SK-N-SH (cell line): ENCODE data around the gene DNAH10. TPM values are rescaled to one million over a fixed set of nuclear protein-coding genes. Genes with fewer than 3 reads are reported as not detected.

Experiments
- CTCF ChIA-PET: fragments of 300-600, 350-600 bp; formaldehyde crosslinking; extraction: SDS; loops from one replicate; lab custom pipeline; 2021; lab: Yijun Ruan, JAX
- POLR2A ChIA-PET: fragments of 350-600 bp; sonication (Branson Sonifier 250); formaldehyde crosslinking; extraction: SDS; loops from one replicate; lab custom pipeline; 2020; ENCODE audit warnings: antibody characterized with exemption, inconsistent platforms; lab: Yijun Ruan, JAX
- DNase-seq: peaks from one replicate; pipeline ENCODE4 v3.0.0; 2012
- H2AFZ ChIP-seq: fragments of 200-600 bp; sonication (generic); 2 replicates; pipeline ENCODE4 v1.8.1; 2016; ENCODE audit warnings: antibody characterized with exemption, mild to moderate bottlenecking, low read depth
- H3F3A ChIP-seq: fragments of 200-600 bp; sonication (generic); replicated peaks from 2 replicates; pipeline ENCODE3; 2016; ENCODE audit warnings: antibody characterized with exemption, mild to moderate bottlenecking; ENCODE audit not compliant: insufficient read depth
- H3K27ac ChIP-seq, 2 experiments: fragments of 200-500 bp in 1 of 2; fragments of 200-600 bp in 1 of 2; sonication (Bioruptor generic) in 1 of 2; sonication (generic), shearing (Covaris generic) in 1 of 2; 2 replicates each; pipeline versions ENCODE4 v1.5.1 to v1.6.1; 2014 to 2016; ENCODE audit warnings: low read depth in 2 of 2, inconsistent platforms in 1 of 2, low read length in 1 of 2, mild to moderate bottlenecking in 1 of 2, mixed read lengths in 1 of 2
- H3K27me3 ChIP-seq: fragments of 200-600 bp; sonication (generic), shearing (Covaris generic); 2 replicates; pipeline ENCODE4 v1.6.1; 2016; ENCODE audit warnings: mixed run types; ENCODE audit not compliant: insufficient read depth
- H3K36me3 ChIP-seq, 2 experiments: fragments of 200-500 bp in 1 of 2; fragments of 200-600 bp in 1 of 2; sonication (Bioruptor generic) in 1 of 2; sonication (generic) in 1 of 2; replicated peaks in 1 of 2; 2 replicates each; pipeline versions ENCODE3 to v1.5.1; 2014 to 2016; ENCODE audit warnings: low read length in 1 of 2, mild to moderate bottlenecking in 1 of 2; ENCODE audit not compliant: insufficient read depth in 2 of 2, control insufficient read depth in 1 of 2
- H3K4me1 ChIP-seq, 2 experiments: fragments of 200-500 bp in 1 of 2; fragments of 200-600 bp in 1 of 2; sonication (Bioruptor generic) in 1 of 2; sonication (generic), shearing (Covaris generic) in 1 of 2; 2 replicates each; pipeline versions ENCODE4 v1.5.1 to v1.6.1; 2014 to 2016; ENCODE audit warnings: low read depth in 1 of 2, low read length in 1 of 2, mixed run types in 1 of 2; ENCODE audit not compliant: insufficient read depth in 2 of 2, control insufficient read depth in 1 of 2
- H3K4me2 ChIP-seq: fragments of 200-600 bp; sonication (generic), shearing (Covaris generic); 2 replicates; pipeline ENCODE4 v1.6.1; 2017; ENCODE audit warnings: mixed run types
- H3K4me3 ChIP-seq, 2 experiments: fragments of 200-500 bp in 1 of 2; fragments of 200-600 bp in 1 of 2; sonication (Bioruptor generic) in 1 of 2; sonication (generic), shearing (Covaris generic) in 1 of 2; 2 replicates each; pipeline versions ENCODE4 v1.5.1 to v1.8.1; 2014 to 2016; ENCODE audit warnings: low read depth in 2 of 2, inconsistent platforms in 1 of 2, low read length in 1 of 2, mild to moderate bottlenecking in 1 of 2, mixed read lengths in 1 of 2, moderate library complexity in 1 of 2
- H3K79me2 ChIP-seq: fragments of 200-600 bp; sonication (generic); 2 replicates; pipeline ENCODE4 v1.8.1; 2017; ENCODE audit warnings: mild to moderate bottlenecking; ENCODE audit not compliant: insufficient read depth
- H3K9ac ChIP-seq: fragments of 200-600 bp; sonication (generic); 2 replicates; pipeline ENCODE4 v1.6.1; 2017; ENCODE audit warnings: mixed run types
- H3K9me2 ChIP-seq: fragments of 200-600 bp; sonication (generic); 2 replicates; pipeline ENCODE4 v1.6.1; 2017; ENCODE audit warnings: mixed run types
- H3K9me3 ChIP-seq: fragments of 200-600 bp; sonication (generic); 2 replicates; pipeline ENCODE4 v1.6.1; 2017; ENCODE audit warnings: mixed run types, mild to moderate bottlenecking, moderate library complexity
- H4K20me1 ChIP-seq: fragments of 200-600 bp; sonication (generic); 2 replicates; pipeline ENCODE4 v1.6.1; 2017; ENCODE audit warnings: mild to moderate bottlenecking, mixed run types; ENCODE audit not compliant: insufficient read depth
- CHD2 ChIP-seq: fragments of 150-350 bp; IDR thresholded peaks from 2 replicates; pipeline ENCODE4 v1.6.1; 2018; ENCODE audit warnings: low read length; ENCODE audit not compliant: partially characterized antibody
- ELF1 ChIP-seq: IDR thresholded peaks from 2 replicates; pipeline ENCODE4 v1.4.0; 2012
- EP300 ChIP-seq, 2 experiments: IDR thresholded peaks; 2 replicates each; pipeline versions ENCODE4 v1.4.0 to v1.6.1; 2012; ENCODE audit warnings: borderline replicate concordance in 1 of 2, low read depth in 1 of 2, low read length in 1 of 2
- EZH2phosphoT487 ChIP-seq: fragments of 200-600 bp; sonication (generic); IDR thresholded peaks from 2 replicates; pipeline ENCODE4 v1.6.1; 2017; ENCODE audit warnings: low read depth, mixed run types, mild to moderate bottlenecking, antibody characterized with exemption, moderate library complexity, borderline replicate concordance
- FOSL2 ChIP-seq: IDR thresholded peaks from 2 replicates; pipeline ENCODE4 v1.4.0; 2012; ENCODE audit warnings: low read depth, mild to moderate bottlenecking, moderate library complexity, borderline replicate concordance
- FOXJ3 ChIP-seq: sonication (generic); formaldehyde crosslinking; IDR thresholded peaks from 2 replicates; pipeline ENCODE4 v1.5.1; 2020; ENCODE audit warnings: mild to moderate bottlenecking, missing genetic modification reagents
- FOXM1 ChIP-seq: IDR thresholded peaks from 2 replicates; pipeline ENCODE4 v1.4.0; 2012; ENCODE audit warnings: low read depth, mild to moderate bottlenecking
- GABPA ChIP-seq: IDR thresholded peaks from 2 replicates; pipeline ENCODE4 v1.4.0; 2012; ENCODE audit warnings: low read depth, mild to moderate bottlenecking
- GATA2 ChIP-seq: sonication (generic); formaldehyde crosslinking; IDR thresholded peaks from 2 replicates; pipeline ENCODE4 v1.5.0; 2020; ENCODE audit warnings: mild to moderate bottlenecking, missing genetic modification reagents
- MEF2A ChIP-seq: IDR thresholded peaks from 2 replicates; pipeline ENCODE4 v1.4.0; 2012; ENCODE audit warnings: low read depth, borderline replicate concordance
- MXI1 ChIP-seq: IDR thresholded peaks from 2 replicates; pipeline ENCODE4 v1.6.1; 2012; ENCODE audit warnings: mild to moderate bottlenecking, low read depth, low read length, improper control_type of control experiment
- NFIC ChIP-seq: IDR thresholded peaks from 2 replicates; pipeline ENCODE4 v1.4.0; 2012; ENCODE audit warnings: borderline replicate concordance
- RCOR1 ChIP-seq: fragments of 150-350 bp; IDR thresholded peaks from 2 replicates; pipeline ENCODE4 v1.6.1; 2017; ENCODE audit warnings: antibody characterized with exemption, low read length
- RFX5 ChIP-seq: IDR thresholded peaks from 2 replicates; pipeline ENCODE4 v1.6.1; 2012; ENCODE audit warnings: mild to moderate bottlenecking, improper control_type of control experiment, low read length
- RXRA ChIP-seq: IDR thresholded peaks from 2 replicates; pipeline ENCODE4 v1.4.0; 2012; ENCODE audit warnings: low read depth, mild to moderate bottlenecking, borderline replicate concordance
- SIN3A ChIP-seq: IDR thresholded peaks from 2 replicates; pipeline ENCODE4 v1.6.1; 2012; ENCODE audit warnings: low read depth, mild to moderate bottlenecking, low read length, moderate library complexity, borderline replicate concordance
- SMC3 ChIP-seq: IDR thresholded peaks from 2 replicates; pipeline ENCODE4 v1.6.1; 2012; ENCODE audit warnings: low read depth, low read length, improper control_type of control experiment
- TAF1 ChIP-seq: IDR thresholded peaks from 2 replicates; pipeline ENCODE4 v1.6.1; 2012; ENCODE audit warnings: low read depth, mild to moderate bottlenecking, low read length, moderate library complexity, borderline replicate concordance
- WGBS: methylation state at CpG from one replicate; pipeline ENCODE4 v1.1.6; 2017; ENCODE audit warnings: low lambda C conversion rate; 5-methylcytosine and 5-hydroxymethylcytosine counted together
- polyA plus RNA-seq, 3 experiments: library from polyadenylated mRNA; depleted of rRNA; stranded (reverse); fragments of >200 nt; gene quantifications; 2 replicates each; pipeline ENCODE4 v1.2.3, GENCODE V29; 2012
- TF ChIP-seq, protein P1 (sequence below): IDR thresholded peaks from 2 replicates; pipeline ENCODE4 v1.4.0; 2012; ENCODE audit warnings: low read depth, borderline replicate concordance
- TF ChIP-seq, protein P2 (sequence below): IDR thresholded peaks from 2 replicates; pipeline ENCODE4 v1.4.0; 2012; ENCODE audit warnings: low read depth
- TF ChIP-seq, protein P3 (sequence below): IDR thresholded peaks from 2 replicates; pipeline ENCODE4 v1.4.0; 2012; ENCODE audit warnings: low read depth, borderline replicate concordance
- TF ChIP-seq, protein P4 (sequence below): fragments of 200-600 bp; sonication (generic); IDR thresholded peaks from 2 replicates; pipeline ENCODE4 v1.6.1; 2017; ENCODE audit warnings: antibody characterized with exemption, mild to moderate bottlenecking, moderate library complexity

The DNAH10 gene
- polyA plus RNA-seq, 1 of the 3 experiments (the other 2 are of a cell fraction) = 0.13 TPM

DNA sequence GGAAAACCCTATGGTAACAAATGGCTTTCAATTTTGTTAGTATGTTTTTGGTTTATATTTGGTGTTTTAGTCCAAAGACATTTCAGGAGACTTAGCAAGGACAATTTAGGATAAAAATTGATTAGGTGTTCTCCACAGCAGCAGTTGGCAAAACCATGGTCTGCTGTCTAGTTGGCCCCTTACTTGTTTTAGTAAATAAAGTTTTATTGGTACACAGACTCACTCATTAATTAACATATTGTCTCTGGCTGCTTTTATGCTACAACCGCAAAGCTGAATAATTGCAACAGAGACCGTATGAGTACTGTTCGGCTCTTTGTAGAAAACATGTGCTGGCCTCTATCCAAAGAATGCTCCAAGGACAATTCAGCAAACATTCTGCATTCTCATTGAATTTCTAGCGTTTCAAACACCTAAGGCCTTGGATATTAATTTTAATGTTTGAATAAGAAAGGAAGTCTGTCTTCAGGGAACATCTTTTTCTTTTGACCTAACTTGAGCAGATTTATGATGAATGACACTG lies 132.8 kb downstream of the DNAH10 start:
- TF ChIP-seq GATA2 (CRISPR knock-in tag) (no peak), TAF1 (no peak), SIN3A (no peak), RFX5 (no peak), RXRA (no peak), CHD2 (no peak), EZH2phosphoT487 (no peak), FOSL2 (no peak), RCOR1 (no peak), FOXJ3 (CRISPR knock-in tag) (no peak), GABPA (no peak), NFIC (no peak), SMC3 (no peak)
- TF ChIP-seq, protein P1, sequence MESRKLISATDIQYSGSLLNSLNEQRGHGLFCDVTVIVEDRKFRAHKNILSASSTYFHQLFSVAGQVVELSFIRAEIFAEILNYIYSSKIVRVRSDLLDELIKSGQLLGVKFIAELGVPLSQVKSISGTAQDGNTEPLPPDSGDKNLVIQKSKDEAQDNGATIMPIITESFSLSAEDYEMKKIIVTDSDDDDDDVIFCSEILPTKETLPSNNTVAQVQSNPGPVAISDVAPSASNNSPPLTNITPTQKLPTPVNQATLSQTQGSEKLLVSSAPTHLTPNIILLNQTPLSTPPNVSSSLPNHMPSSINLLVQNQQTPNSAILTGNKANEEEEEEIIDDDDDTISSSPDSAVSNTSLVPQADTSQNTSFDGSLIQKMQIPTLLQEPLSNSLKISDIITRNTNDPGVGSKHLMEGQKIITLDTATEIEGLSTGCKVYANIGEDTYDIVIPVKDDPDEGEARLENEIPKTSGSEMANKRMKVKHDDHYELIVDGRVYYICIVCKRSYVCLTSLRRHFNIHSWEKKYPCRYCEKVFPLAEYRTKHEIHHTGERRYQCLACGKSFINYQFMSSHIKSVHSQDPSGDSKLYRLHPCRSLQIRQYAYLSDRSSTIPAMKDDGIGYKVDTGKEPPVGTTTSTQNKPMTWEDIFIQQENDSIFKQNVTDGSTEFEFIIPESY = no peak

DNA sequence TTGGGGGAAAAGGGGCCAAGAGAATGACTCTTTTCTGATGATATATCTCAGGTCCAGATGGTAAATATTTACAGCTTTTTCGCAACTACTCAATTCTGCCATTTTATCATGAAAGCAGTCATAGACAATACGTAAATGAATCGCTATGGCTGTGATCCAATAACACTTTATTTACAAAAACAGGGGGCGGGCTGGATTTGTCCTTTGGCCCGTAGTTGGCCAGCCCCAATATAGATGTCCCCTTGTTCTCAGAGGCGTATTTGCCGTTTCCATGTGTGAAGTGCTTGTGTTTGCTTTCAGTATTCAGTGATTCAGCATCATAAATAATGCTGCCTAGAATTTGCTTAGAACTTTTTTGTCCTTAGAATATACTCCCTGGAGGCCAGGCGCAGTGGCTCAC lies 133.3 kb downstream of the DNAH10 start:
- H3K4me1 ChIP-seq = 0 out of 4 replicates have a peak, but pooled peaks cover 0 to 5% of the 10 kb centered on the region in 2 experiments
- 81% methylated on average over 8 of the region's 8 CpGs for WGBS
- ChIA-PET POLR2A (no interaction called here), CTCF (interaction anchor here (1.4 kb wide), 1 partner anchor 10 kb away, joined by 5 read pairs; no protein-coding TSS in a partner anchor)
- H3K9ac ChIP-seq = no peak overlapping the region
- H3K9me2 ChIP-seq = no peaks in the 10 kb centered on the region
- H3K4me3 ChIP-seq = no peak overlapping the region
- no peaks in the 10 kb centered on the region for H3K9me3 ChIP-seq
- no peak overlapping the region for H2AFZ ChIP-seq
- H3F3A ChIP-seq = no peaks in the 10 kb centered on the region
- no peaks in the 10 kb centered on the region for H4K20me1 ChIP-seq
- no peak for DNase-seq
- no peaks in the 10 kb centered on the region; the same call in 1 of the 2 replicates for H3K27me3 ChIP-seq
- no peaks in the 10 kb centered on the region for H3K79me2 ChIP-seq
- no peak overlapping the region for H3K4me2 ChIP-seq
- no peaks in the 10 kb centered on the region for H3K36me3 ChIP-seq
- H3K27ac ChIP-seq = no peak overlapping the region
- TF ChIP-seq MEF2A (no peak), FOXJ3 (CRISPR knock-in tag) (no peak), ELF1 (no peak), GABPA (no peak), RCOR1 (no peak), NFIC (no peak), FOXM1 (no peak), GATA2 (CRISPR knock-in tag) (no peak), EP300 (IDR thresholded peaks at IDR 0.05; ENCODE audit: borderline replicate concordance in 1 of 2, low read depth in 1 of 2, low read length in 1 of 2) (no peak), RXRA (no peak), MXI1 (no peak), SIN3A (no peak)
- TF ChIP-seq, protein P2, sequence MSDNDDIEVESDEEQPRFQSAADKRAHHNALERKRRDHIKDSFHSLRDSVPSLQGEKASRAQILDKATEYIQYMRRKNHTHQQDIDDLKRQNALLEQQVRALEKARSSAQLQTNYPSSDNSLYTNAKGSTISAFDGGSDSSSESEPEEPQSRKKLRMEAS = no peak
- TF ChIP-seq, protein P3, sequence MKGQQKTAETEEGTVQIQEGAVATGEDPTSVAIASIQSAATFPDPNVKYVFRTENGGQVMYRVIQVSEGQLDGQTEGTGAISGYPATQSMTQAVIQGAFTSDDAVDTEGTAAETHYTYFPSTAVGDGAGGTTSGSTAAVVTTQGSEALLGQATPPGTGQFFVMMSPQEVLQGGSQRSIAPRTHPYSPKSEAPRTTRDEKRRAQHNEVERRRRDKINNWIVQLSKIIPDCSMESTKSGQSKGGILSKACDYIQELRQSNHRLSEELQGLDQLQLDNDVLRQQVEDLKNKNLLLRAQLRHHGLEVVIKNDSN = no peak
- TF ChIP-seq, protein P4, sequence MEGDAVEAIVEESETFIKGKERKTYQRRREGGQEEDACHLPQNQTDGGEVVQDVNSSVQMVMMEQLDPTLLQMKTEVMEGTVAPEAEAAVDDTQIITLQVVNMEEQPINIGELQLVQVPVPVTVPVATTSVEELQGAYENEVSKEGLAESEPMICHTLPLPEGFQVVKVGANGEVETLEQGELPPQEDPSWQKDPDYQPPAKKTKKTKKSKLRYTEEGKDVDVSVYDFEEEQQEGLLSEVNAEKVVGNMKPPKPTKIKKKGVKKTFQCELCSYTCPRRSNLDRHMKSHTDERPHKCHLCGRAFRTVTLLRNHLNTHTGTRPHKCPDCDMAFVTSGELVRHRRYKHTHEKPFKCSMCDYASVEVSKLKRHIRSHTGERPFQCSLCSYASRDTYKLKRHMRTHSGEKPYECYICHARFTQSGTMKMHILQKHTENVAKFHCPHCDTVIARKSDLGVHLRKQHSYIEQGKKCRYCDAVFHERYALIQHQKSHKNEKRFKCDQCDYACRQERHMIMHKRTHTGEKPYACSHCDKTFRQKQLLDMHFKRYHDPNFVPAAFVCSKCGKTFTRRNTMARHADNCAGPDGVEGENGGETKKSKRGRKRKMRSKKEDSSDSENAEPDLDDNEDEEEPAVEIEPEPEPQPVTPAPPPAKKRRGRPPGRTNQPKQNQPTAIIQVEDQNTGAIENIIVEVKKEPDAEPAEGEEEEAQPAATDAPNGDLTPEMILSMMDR = no peak

More for the DNA sequence above, 132.8 kb downstream of the DNAH10 start:
- Histone ChIP-seq H2AFZ (no peak overlapping the region), H3K9me2 (no peaks in the 10 kb centered on the region), H3K4me3 (no peak overlapping the region), H4K20me1 (no peaks in the 10 kb centered on the region), H3F3A (no peaks in the 10 kb centered on the region), H3K9me3 (no peaks in the 10 kb centered on the region), H3K4me1 (0 out of 4 replicates have a peak, but pooled peaks cover 0 to 5% of the 10 kb centered on the region in 2 experiments), H3K36me3 (no peaks in the 10 kb centered on the region), H3K79me2 (no peaks in the 10 kb centered on the region), H3K9ac (no peak overlapping the region), H3K4me2 (no peak overlapping the region), H3K27ac (no peak overlapping the region), H3K27me3 (no peaks in the 10 kb centered on the region; the same call in 1 of the 2 replicates)
- POLR2A ChIA-PET = no interaction called here
- WGBS = 72% methylated on average over 4 of the region's 4 CpGs
- DNase-seq = no peak
- CTCF ChIA-PET = no interaction called here
